Epithelial cell of proximal tubule (primary cell): Measurements from ENCODE around the gene CD70. TPM values are rescaled to one million over a fixed set of nuclear protein-coding genes. Genes with fewer than 3 reads are reported as not detected.

Experiments
- DNase-seq: peaks from one replicate; pipeline ENCODE4 v3.0.0-alpha.2; 2011; ENCODE audit warnings: low read depth
- H3K4me3 ChIP-seq: 2 replicates; pipeline ENCODE4 v1.5.1; 2011; ENCODE audit warnings: low read depth, mild to moderate bottlenecking, low read length
- CTCF ChIP-seq: conservative IDR thresholded peaks from 2 replicates; pipeline ENCODE4 v1.5.1; 2012; ENCODE audit warnings: low read depth, mild to moderate bottlenecking, low read length
- total RNA-seq: library from RNA; depleted of rRNA; stranded (reverse); fragments of >200 nt; gene quantifications from 2 replicates; pipeline ENCODE4 v1.2.3, GENCODE V29; 2015

Gene CD70
- total RNA-seq, 1 donor from 2014 or later: 6.8 TPM

- no peak for DNase-seq
- no peak overlapping the region for H3K4me3 ChIP-seq
- no peak for TF ChIP-seq CTCF
Observed at GRCh38 chr19:6579450-6580178, 11.3 kb downstream of the CD70 start.

GRCh38 chr19:6577476-6578125 lies 13.3 kb downstream of the CD70 start:
- no peak overlapping the region for H3K4me3 ChIP-seq
- TF ChIP-seq CTCF: no peak
- DNase-seq: no peak

GRCh38 chr19:6576869-6577475 lies 14.0 kb downstream of the CD70 start:
- no peak for DNase-seq
- H3K4me3 ChIP-seq: no peak overlapping the region
- TF ChIP-seq CTCF: no peak

- DNase-seq: no peak
- TF ChIP-seq CTCF: no peak
- no peak overlapping the region for H3K4me3 ChIP-seq
Observed at GRCh38 chr19:6573350-6573749, 17.6 kb downstream of the CD70 start.

- TF ChIP-seq CTCF: no peak
- DNase-seq: no peak
Observed at GRCh38 chr19:6572217-6572616, 18.7 kb downstream of the CD70 start.

GRCh38 chr19:6571167-6571566 lies 19.8 kb downstream of the CD70 start:
- H3K4me3 ChIP-seq: no peak overlapping the region
- no peak for TF ChIP-seq CTCF
- no peak for DNase-seq

More at GRCh38 chr19:6572217-6572616, 18.7 kb downstream of the CD70 start:
- H3K4me3 ChIP-seq: no peak overlapping the region
